GM12872 (cell line): ENCODE measurements around the gene SPTA1.

Experiments used
- CTCF ChIP-seq: IDR thresholded peaks from 3 replicates; pipeline ENCODE4 v1.5.1; 2011; ENCODE audit warnings: low read depth, mild to moderate bottlenecking, low read length, moderate library complexity; ENCODE audit not compliant: insufficient read depth

The SPTA1 gene

DNA sequence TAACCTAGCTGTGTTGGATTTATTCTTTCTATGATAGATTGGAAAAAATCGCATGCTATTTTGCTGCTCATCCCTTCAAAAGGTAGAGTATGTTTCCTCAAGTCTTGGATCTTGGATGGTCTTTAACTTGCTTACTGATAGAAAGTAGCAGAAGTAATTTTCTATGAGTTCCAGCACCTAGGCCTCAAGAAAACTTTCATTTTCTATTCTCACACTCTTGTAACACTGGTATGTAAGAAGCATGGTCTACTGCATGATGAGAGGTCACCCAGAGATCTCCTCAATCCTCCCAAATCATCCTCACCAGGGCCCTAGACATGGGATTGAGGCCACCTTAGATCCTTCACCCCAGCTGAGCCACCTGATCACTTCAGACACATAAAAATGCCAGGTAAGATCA lies 7.2 kb downstream of the SPTA1 start:
- TF ChIP-seq CTCF = no peak

DNA sequence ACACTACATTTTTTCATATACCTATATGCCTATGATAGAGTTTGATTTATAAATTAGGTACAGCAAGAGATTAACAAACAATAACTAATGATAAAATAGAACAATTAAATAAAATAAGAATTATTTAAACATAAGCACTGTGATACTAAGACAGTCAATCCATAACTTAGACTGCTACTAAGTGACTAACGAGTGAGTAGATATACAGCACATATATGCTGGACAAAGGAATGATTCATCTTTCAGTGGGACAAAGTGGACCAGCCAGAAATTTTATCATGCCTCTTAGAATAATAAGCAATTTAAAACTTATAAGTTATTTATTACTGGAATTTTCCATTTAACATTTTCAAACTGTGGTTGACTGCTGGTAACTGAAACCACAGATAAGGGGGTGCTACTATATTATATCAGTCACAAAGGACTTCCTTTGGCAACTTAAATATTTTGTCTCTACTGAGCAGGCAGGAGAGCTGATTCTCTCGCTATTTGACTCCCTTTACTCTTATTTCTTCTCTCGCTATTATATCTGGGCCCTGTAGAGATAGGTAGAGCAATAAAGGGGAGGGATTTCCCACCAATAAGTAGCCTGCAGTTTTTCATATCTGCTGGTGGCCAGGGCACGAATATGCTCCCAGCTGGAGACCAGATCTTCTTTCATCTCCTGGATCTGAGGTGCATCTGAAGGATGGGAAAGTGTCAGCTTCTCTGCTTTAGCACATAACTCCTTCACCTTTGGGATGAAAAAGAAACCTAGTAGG lies 10.8 kb downstream of the SPTA1 start:
- no peak for TF ChIP-seq CTCF

GRCh38 chr1:158674302-158674701 lies 12.2 kb downstream of the SPTA1 start:
- TF ChIP-seq CTCF = no peak

DNA sequence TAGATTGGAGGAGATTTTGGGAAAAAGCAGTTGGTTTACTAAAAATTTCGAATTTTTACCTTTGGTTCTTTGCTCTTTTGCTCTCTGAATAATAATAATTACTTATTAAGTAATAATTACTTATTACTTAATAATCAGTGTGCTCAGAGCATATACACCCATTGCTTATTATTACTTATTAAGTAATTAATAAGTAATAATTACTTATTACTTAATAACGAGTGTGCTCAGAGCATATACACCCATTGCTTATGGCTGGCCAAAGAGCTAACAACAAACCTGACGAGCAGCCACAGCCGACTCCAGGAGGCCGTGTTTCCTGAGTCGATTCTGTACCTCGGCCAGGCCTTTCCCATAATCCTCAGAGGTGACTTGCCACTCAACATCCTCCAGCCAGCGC lies 20.5 kb downstream of the SPTA1 start:
- no peak for TF ChIP-seq CTCF

DNA sequence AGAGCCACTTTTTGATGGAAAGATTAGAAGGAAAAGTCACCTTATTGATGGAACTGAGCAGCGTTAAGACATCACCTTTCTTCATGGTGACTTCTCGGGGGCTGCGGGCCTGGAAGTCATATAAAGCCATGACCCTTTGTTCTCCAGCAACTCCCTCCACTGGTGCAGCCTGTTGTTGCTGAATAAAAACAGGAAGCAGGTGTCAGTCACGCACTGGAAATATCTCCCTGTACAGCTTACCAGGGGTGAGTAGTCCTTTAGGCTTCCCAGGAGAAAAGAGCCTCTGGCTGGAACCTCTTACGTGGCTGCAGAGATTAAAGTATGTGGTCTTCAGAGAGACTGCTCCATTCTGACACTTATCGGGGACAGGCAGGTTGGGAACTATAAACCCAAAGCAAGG lies 31.9 kb downstream of the SPTA1 start:
- TF ChIP-seq CTCF = no peak

DNA sequence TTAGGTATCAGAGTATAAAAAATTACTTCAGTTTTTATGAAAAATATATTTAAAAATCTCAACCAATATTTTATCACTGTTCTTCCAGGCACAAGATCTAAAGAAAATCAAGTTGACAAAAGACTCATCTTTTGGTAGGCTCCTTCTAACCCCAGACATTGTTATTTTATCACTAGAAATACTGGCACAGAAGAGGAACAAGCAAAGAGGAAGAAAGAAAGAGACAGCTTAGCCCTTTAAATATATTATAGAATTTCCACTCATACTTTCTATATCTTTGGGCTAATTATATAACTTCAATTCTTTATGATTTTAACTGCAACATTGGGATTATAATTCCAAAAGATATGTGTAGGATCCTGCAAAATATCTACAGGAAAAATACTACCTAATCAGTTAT lies 32.4 kb downstream of the SPTA1 start:
- no peak for TF ChIP-seq CTCF

DNA sequence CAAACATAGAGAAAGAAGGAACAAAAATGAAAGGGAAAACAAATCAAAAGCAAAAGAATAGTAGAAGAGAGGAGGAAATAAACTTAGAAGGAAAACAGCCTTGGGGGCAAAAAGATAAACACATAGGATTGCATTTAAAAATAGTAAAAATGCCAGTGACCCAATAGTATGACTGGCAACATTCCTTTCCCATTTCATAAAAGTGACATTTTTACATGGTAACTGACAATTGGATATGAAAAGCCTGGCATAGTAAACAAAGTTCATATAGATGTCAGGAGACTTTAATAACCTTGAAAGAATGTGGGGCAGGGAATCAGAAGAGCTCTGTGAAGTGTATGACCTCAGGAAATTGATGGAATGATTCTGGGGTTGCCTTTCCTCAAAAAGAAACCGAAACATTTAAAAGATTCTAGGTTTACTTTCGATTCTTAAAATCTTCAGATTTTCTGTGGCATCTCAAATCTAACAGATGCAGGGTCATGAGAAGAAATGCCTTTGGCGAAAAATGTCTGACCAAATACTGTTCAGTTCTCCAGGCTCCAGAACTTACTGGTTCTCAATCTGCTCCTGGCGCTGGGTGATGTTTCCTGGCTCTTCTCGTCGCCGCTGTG lies 33.7 kb downstream of the SPTA1 start:
- no peak for TF ChIP-seq CTCF
